SK-N-SH (cell line): ENCODE results near the gene SSX2IP. TPM values are rescaled to one million over a fixed set of nuclear protein-coding genes. Genes with fewer than 3 reads are reported as not detected.
"Not testable (repeated sequence)": the region's sequence is repeated elsewhere in the genome, so short reads cannot be mapped to it uniquely, and the experiment has no call there.

ENCODE experiments used
- CTCF ChIA-PET: fragments of 300-600, 350-600 bp; formaldehyde crosslinking; extraction: SDS; loops from one replicate; lab custom pipeline; 2021; lab: Yijun Ruan, JAX
- POLR2A ChIA-PET: fragments of 350-600 bp; sonication (Branson Sonifier 250); formaldehyde crosslinking; extraction: SDS; loops from one replicate; lab custom pipeline; 2020; ENCODE audit warnings: antibody characterized with exemption, inconsistent platforms; lab: Yijun Ruan, JAX
- DNase-seq: peaks from one replicate; pipeline ENCODE4 v3.0.0; 2012
- H2AFZ ChIP-seq: fragments of 200-600 bp; sonication (generic); 2 replicates; pipeline ENCODE4 v1.8.1; 2016; ENCODE audit warnings: antibody characterized with exemption, mild to moderate bottlenecking, low read depth
- H3F3A ChIP-seq: fragments of 200-600 bp; sonication (generic); replicated peaks from 2 replicates; pipeline ENCODE3; 2016; ENCODE audit warnings: antibody characterized with exemption, mild to moderate bottlenecking; ENCODE audit not compliant: insufficient read depth
- H3K27ac ChIP-seq, 2 experiments: fragments of 200-500 bp in 1 of 2; fragments of 200-600 bp in 1 of 2; sonication (Bioruptor generic) in 1 of 2; sonication (generic), shearing (Covaris generic) in 1 of 2; 2 replicates each; pipeline versions ENCODE4 v1.5.1 to v1.6.1; 2014 to 2016; ENCODE audit warnings: low read depth in 2 of 2, inconsistent platforms in 1 of 2, low read length in 1 of 2, mild to moderate bottlenecking in 1 of 2, mixed read lengths in 1 of 2
- H3K27me3 ChIP-seq: fragments of 200-600 bp; sonication (generic), shearing (Covaris generic); 2 replicates; pipeline ENCODE4 v1.6.1; 2016; ENCODE audit warnings: mixed run types; ENCODE audit not compliant: insufficient read depth
- H3K36me3 ChIP-seq, 2 experiments: fragments of 200-500 bp in 1 of 2; fragments of 200-600 bp in 1 of 2; sonication (Bioruptor generic) in 1 of 2; sonication (generic) in 1 of 2; replicated peaks in 1 of 2; 2 replicates each; pipeline versions ENCODE3 to v1.5.1; 2014 to 2016; ENCODE audit warnings: low read length in 1 of 2, mild to moderate bottlenecking in 1 of 2; ENCODE audit not compliant: insufficient read depth in 2 of 2, control insufficient read depth in 1 of 2
- H3K4me1 ChIP-seq, 2 experiments: fragments of 200-500 bp in 1 of 2; fragments of 200-600 bp in 1 of 2; sonication (Bioruptor generic) in 1 of 2; sonication (generic), shearing (Covaris generic) in 1 of 2; 2 replicates each; pipeline versions ENCODE4 v1.5.1 to v1.6.1; 2014 to 2016; ENCODE audit warnings: low read depth in 1 of 2, low read length in 1 of 2, mixed run types in 1 of 2; ENCODE audit not compliant: insufficient read depth in 2 of 2, control insufficient read depth in 1 of 2
- H3K4me2 ChIP-seq: fragments of 200-600 bp; sonication (generic), shearing (Covaris generic); 2 replicates; pipeline ENCODE4 v1.6.1; 2017; ENCODE audit warnings: mixed run types
- H3K4me3 ChIP-seq, 2 experiments: fragments of 200-500 bp in 1 of 2; fragments of 200-600 bp in 1 of 2; sonication (Bioruptor generic) in 1 of 2; sonication (generic), shearing (Covaris generic) in 1 of 2; 2 replicates each; pipeline versions ENCODE4 v1.5.1 to v1.8.1; 2014 to 2016; ENCODE audit warnings: low read depth in 2 of 2, inconsistent platforms in 1 of 2, low read length in 1 of 2, mild to moderate bottlenecking in 1 of 2, mixed read lengths in 1 of 2, moderate library complexity in 1 of 2
- H3K79me2 ChIP-seq: fragments of 200-600 bp; sonication (generic); 2 replicates; pipeline ENCODE4 v1.8.1; 2017; ENCODE audit warnings: mild to moderate bottlenecking; ENCODE audit not compliant: insufficient read depth
- H3K9ac ChIP-seq: fragments of 200-600 bp; sonication (generic); 2 replicates; pipeline ENCODE4 v1.6.1; 2017; ENCODE audit warnings: mixed run types
- H3K9me2 ChIP-seq: fragments of 200-600 bp; sonication (generic); 2 replicates; pipeline ENCODE4 v1.6.1; 2017; ENCODE audit warnings: mixed run types
- H3K9me3 ChIP-seq: fragments of 200-600 bp; sonication (generic); 2 replicates; pipeline ENCODE4 v1.6.1; 2017; ENCODE audit warnings: mixed run types, mild to moderate bottlenecking, moderate library complexity
- H4K20me1 ChIP-seq: fragments of 200-600 bp; sonication (generic); 2 replicates; pipeline ENCODE4 v1.6.1; 2017; ENCODE audit warnings: mild to moderate bottlenecking, mixed run types; ENCODE audit not compliant: insufficient read depth
- EZH2phosphoT487 ChIP-seq: fragments of 200-600 bp; sonication (generic); IDR thresholded peaks from 2 replicates; pipeline ENCODE4 v1.6.1; 2017; ENCODE audit warnings: low read depth, mixed run types, mild to moderate bottlenecking, antibody characterized with exemption, moderate library complexity, borderline replicate concordance
- FOSL2 ChIP-seq: IDR thresholded peaks from 2 replicates; pipeline ENCODE4 v1.4.0; 2012; ENCODE audit warnings: low read depth, mild to moderate bottlenecking, moderate library complexity, borderline replicate concordance
- FOXM1 ChIP-seq: IDR thresholded peaks from 2 replicates; pipeline ENCODE4 v1.4.0; 2012; ENCODE audit warnings: low read depth, mild to moderate bottlenecking
- GABPA ChIP-seq: IDR thresholded peaks from 2 replicates; pipeline ENCODE4 v1.4.0; 2012; ENCODE audit warnings: low read depth, mild to moderate bottlenecking
- GATA2 ChIP-seq: sonication (generic); formaldehyde crosslinking; IDR thresholded peaks from 2 replicates; pipeline ENCODE4 v1.5.0; 2020; ENCODE audit warnings: mild to moderate bottlenecking, missing genetic modification reagents
- JUND ChIP-seq: IDR thresholded peaks from 2 replicates; pipeline ENCODE4 v1.4.0; 2012
- RAD21 ChIP-seq: IDR thresholded peaks from 2 replicates; pipeline ENCODE4 v1.6.1; 2012; ENCODE audit warnings: mild to moderate bottlenecking, low read length
- RCOR1 ChIP-seq: fragments of 150-350 bp; IDR thresholded peaks from 2 replicates; pipeline ENCODE4 v1.6.1; 2017; ENCODE audit warnings: antibody characterized with exemption, low read length
- RXRA ChIP-seq: IDR thresholded peaks from 2 replicates; pipeline ENCODE4 v1.4.0; 2012; ENCODE audit warnings: low read depth, mild to moderate bottlenecking, borderline replicate concordance
- SIN3A ChIP-seq: IDR thresholded peaks from 2 replicates; pipeline ENCODE4 v1.6.1; 2012; ENCODE audit warnings: low read depth, mild to moderate bottlenecking, low read length, moderate library complexity, borderline replicate concordance
- SMC3 ChIP-seq: IDR thresholded peaks from 2 replicates; pipeline ENCODE4 v1.6.1; 2012; ENCODE audit warnings: low read depth, low read length, improper control_type of control experiment
- YY1 ChIP-seq: IDR thresholded peaks from 2 replicates; pipeline ENCODE4 v1.4.0; 2012; ENCODE audit warnings: low read depth, mild to moderate bottlenecking
- WGBS: methylation state at CpG from one replicate; pipeline ENCODE4 v1.1.6; 2017; ENCODE audit warnings: low lambda C conversion rate; 5-methylcytosine and 5-hydroxymethylcytosine counted together
- polyA plus RNA-seq, 3 experiments: library from polyadenylated mRNA; depleted of rRNA; stranded (reverse); fragments of >200 nt; gene quantifications; 2 replicates each; pipeline ENCODE4 v1.2.3, GENCODE V29; 2012
- TF ChIP-seq, protein P1 (sequence below): fragments of 200-600 bp; sonication (generic); IDR thresholded peaks from 2 replicates; pipeline ENCODE4 v1.6.1; 2017; ENCODE audit warnings: antibody characterized with exemption, mild to moderate bottlenecking, moderate library complexity
- TF ChIP-seq, protein P2 (sequence below): IDR thresholded peaks from 2 replicates; pipeline ENCODE4 v1.4.0; 2012; ENCODE audit warnings: low read depth, borderline replicate concordance
- TF ChIP-seq, protein P3 (sequence below): IDR thresholded peaks from 2 replicates; pipeline ENCODE4 v1.6.1; 2012; ENCODE audit warnings: mild to moderate bottlenecking, low read depth, low read length, moderate library complexity
- TF ChIP-seq, protein P4 (sequence below): IDR thresholded peaks from 2 replicates; pipeline ENCODE4 v1.4.0; 2012; ENCODE audit warnings: low read depth, borderline replicate concordance

The SSX2IP gene
- polyA plus RNA-seq, 1 of the 3 experiments (the other 2 are of a cell fraction) = 7.7 TPM

DNA sequence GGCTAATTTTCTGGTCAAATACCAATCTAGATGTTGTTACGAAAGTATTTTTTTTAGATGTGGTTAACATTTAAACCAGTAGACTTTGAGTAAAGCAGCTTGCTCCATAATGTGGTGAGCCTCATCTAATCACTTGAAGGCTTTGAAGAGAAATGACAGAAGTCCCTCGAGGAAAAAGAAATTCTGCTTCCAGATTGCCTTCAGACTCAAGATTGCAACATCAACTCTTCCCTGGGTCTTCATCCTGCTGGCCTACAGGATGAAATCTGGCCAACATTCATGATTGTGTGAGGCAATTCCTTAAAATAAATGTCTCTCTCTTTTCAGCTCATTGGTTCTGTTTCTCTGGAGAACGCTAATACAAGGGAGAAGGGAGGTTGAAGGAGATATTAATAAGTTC lies 32.5 kb upstream of the SSX2IP start:
- Histone ChIP-seq H3K9me3 (no peaks in the 10 kb centered on the region), H2AFZ (no peak overlapping the region), H3K9me2 (no peaks in the 10 kb centered on the region), H3K27me3 (no peaks in the 10 kb centered on the region), H3K9ac (no peak overlapping the region), H3K27ac (no peak overlapping the region), H3K4me1 (peaks cover 5 to 38% of the 10 kb centered on the region in 2 experiments), H3K36me3 (no peaks in the 10 kb centered on the region), H3K4me3 (no peak overlapping the region), H3F3A (peaks cover 37% of the 10 kb centered on the region), H4K20me1 (no peaks in the 10 kb centered on the region), H3K79me2 (no peaks in the 10 kb centered on the region), H3K4me2 (no peak overlapping the region)
- no peak for DNase-seq
- TF ChIP-seq YY1 = no peak
- TF ChIP-seq, protein P1, sequence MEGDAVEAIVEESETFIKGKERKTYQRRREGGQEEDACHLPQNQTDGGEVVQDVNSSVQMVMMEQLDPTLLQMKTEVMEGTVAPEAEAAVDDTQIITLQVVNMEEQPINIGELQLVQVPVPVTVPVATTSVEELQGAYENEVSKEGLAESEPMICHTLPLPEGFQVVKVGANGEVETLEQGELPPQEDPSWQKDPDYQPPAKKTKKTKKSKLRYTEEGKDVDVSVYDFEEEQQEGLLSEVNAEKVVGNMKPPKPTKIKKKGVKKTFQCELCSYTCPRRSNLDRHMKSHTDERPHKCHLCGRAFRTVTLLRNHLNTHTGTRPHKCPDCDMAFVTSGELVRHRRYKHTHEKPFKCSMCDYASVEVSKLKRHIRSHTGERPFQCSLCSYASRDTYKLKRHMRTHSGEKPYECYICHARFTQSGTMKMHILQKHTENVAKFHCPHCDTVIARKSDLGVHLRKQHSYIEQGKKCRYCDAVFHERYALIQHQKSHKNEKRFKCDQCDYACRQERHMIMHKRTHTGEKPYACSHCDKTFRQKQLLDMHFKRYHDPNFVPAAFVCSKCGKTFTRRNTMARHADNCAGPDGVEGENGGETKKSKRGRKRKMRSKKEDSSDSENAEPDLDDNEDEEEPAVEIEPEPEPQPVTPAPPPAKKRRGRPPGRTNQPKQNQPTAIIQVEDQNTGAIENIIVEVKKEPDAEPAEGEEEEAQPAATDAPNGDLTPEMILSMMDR = no peak
- no peak for TF ChIP-seq RAD21
- no peak for TF ChIP-seq FOXM1
- no peak for TF ChIP-seq RCOR1
- TF ChIP-seq, protein P2, sequence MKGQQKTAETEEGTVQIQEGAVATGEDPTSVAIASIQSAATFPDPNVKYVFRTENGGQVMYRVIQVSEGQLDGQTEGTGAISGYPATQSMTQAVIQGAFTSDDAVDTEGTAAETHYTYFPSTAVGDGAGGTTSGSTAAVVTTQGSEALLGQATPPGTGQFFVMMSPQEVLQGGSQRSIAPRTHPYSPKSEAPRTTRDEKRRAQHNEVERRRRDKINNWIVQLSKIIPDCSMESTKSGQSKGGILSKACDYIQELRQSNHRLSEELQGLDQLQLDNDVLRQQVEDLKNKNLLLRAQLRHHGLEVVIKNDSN = no peak
- TF ChIP-seq, protein P3, sequence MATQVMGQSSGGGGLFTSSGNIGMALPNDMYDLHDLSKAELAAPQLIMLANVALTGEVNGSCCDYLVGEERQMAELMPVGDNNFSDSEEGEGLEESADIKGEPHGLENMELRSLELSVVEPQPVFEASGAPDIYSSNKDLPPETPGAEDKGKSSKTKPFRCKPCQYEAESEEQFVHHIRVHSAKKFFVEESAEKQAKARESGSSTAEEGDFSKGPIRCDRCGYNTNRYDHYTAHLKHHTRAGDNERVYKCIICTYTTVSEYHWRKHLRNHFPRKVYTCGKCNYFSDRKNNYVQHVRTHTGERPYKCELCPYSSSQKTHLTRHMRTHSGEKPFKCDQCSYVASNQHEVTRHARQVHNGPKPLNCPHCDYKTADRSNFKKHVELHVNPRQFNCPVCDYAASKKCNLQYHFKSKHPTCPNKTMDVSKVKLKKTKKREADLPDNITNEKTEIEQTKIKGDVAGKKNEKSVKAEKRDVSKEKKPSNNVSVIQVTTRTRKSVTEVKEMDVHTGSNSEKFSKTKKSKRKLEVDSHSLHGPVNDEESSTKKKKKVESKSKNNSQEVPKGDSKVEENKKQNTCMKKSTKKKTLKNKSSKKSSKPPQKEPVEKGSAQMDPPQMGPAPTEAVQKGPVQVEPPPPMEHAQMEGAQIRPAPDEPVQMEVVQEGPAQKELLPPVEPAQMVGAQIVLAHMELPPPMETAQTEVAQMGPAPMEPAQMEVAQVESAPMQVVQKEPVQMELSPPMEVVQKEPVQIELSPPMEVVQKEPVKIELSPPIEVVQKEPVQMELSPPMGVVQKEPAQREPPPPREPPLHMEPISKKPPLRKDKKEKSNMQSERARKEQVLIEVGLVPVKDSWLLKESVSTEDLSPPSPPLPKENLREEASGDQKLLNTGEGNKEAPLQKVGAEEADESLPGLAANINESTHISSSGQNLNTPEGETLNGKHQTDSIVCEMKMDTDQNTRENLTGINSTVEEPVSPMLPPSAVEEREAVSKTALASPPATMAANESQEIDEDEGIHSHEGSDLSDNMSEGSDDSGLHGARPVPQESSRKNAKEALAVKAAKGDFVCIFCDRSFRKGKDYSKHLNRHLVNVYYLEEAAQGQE = no peak
- no peak for TF ChIP-seq FOSL2
- no peak for TF ChIP-seq GATA2 (CRISPR knock-in tag)
- TF ChIP-seq JUND = no peak
- TF ChIP-seq SIN3A = no peak
- TF ChIP-seq GABPA = no peak
- TF ChIP-seq SMC3 = no peak
- TF ChIP-seq, protein P4, sequence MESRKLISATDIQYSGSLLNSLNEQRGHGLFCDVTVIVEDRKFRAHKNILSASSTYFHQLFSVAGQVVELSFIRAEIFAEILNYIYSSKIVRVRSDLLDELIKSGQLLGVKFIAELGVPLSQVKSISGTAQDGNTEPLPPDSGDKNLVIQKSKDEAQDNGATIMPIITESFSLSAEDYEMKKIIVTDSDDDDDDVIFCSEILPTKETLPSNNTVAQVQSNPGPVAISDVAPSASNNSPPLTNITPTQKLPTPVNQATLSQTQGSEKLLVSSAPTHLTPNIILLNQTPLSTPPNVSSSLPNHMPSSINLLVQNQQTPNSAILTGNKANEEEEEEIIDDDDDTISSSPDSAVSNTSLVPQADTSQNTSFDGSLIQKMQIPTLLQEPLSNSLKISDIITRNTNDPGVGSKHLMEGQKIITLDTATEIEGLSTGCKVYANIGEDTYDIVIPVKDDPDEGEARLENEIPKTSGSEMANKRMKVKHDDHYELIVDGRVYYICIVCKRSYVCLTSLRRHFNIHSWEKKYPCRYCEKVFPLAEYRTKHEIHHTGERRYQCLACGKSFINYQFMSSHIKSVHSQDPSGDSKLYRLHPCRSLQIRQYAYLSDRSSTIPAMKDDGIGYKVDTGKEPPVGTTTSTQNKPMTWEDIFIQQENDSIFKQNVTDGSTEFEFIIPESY = no peak
- no peak for TF ChIP-seq EZH2phosphoT487
- no peak for TF ChIP-seq RXRA
- ChIA-PET POLR2A (no interaction called here), CTCF (interaction anchor here (1.0 to 1.5 kb wide), 2 partner anchors 31 to 37 kb away, joined by 3 to 4 read pairs; no protein-coding TSS in a partner anchor)
- WGBS = 76% methylated on average over 3 of the region's 3 CpGs

DNA sequence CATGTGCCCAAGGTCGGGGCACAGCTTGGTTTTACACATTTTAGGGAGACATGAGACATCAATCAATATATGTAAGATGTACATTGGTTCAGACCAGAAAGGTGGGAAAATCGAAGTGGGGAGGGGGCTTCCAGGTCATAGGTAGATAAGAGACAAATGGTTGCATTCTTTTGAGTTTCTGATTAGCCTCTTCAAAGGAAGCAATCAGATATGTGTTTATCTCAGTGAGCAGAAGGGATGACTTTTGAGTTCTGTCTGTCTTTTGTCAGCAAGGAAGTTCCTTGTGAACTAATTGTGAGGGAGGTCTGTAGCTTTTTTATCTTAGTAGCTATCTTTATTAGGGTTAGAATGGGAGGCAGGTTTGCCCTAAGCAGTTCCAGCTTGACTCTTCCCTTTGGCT lies 31.6 kb upstream of the SSX2IP start:
- H3K9ac ChIP-seq, H3K9me2 ChIP-seq, POLR2A ChIA-PET, H3K4me2 ChIP-seq, H3K36me3 ChIP-seq, H3K9me3 ChIP-seq, DNase-seq, H3K27me3 ChIP-seq, H4K20me1 ChIP-seq, H3K79me2 ChIP-seq, H2AFZ ChIP-seq, H3K4me3 ChIP-seq: not testable (repeated sequence)
- peaks cover 33% of the 10 kb centered on the region for H3F3A ChIP-seq
- CTCF ChIA-PET = interaction anchor here (1.1 kb wide), 1 partner anchor 13 kb away, joined by 3 read pairs; no protein-coding TSS in a partner anchor
- H3K4me1 ChIP-seq = peaks cover 5 to 34% of the 10 kb centered on the region in 2 experiments
- WGBS = 41% methylated on average over 2 of the region's 2 CpGs
- peak overlapping the region in 1 of 2 experiments; percentile 83; a peak in 1 of 4 replicates for H3K27ac ChIP-seq
